BE2C (cell line): ENCODE results near the gene ADIPOR1.

Source experiments
- DNase-seq: peaks from one replicate; pipeline ENCODE4 v3.0.0-alpha.2; 2020
- H3K27me3 ChIP-seq: fragments of 250-450 bp; sonication (Bioruptor Pico); 2 replicates; pipeline ENCODE4 v1.5.1; 2020; ENCODE audit warnings: mild to moderate bottlenecking
- H3K36me3 ChIP-seq: fragments of 250-450 bp; sonication (Bioruptor Pico); 2 replicates; pipeline ENCODE4 v1.5.1; 2020; ENCODE audit warnings: mild to moderate bottlenecking
- H3K4me1 ChIP-seq: fragments of 250-450 bp; sonication (Bioruptor Pico); 2 replicates; pipeline ENCODE4 v1.5.1; 2020
- H3K4me3 ChIP-seq: 2 replicates; pipeline ENCODE4 v1.5.1; 2011; ENCODE audit warnings: low read depth, low read length
- H3K9me3 ChIP-seq: fragments of 250-450 bp; sonication (Bioruptor Pico); 2 replicates; pipeline ENCODE4 v1.5.1; 2020
- CTCF ChIP-seq: IDR thresholded peaks from 2 replicates; pipeline ENCODE4 v1.5.1; 2012; ENCODE audit warnings: mild to moderate bottlenecking, low read depth, low read length

The ADIPOR1 gene

GRCh38 chr1:202901555-202901954, 56.6 kb downstream of the ADIPOR1 start:
- Histone ChIP-seq H3K4me1 (no peaks in the 10 kb centered on the region), H3K9me3 (no peaks in the 10 kb centered on the region), H3K27me3 (no peaks in the 10 kb centered on the region), H3K36me3 (peaks cover 4% of the 10 kb centered on the region), H3K4me3 (no peak overlapping the region)
- no peak for TF ChIP-seq CTCF
- no peak for DNase-seq

GRCh38 chr1:202892501-202892900, 65.6 kb downstream of the ADIPOR1 start:
- H3K4me3 ChIP-seq = no peak overlapping the region
- no peaks in the 10 kb centered on the region for H3K9me3 ChIP-seq
- H3K4me1 ChIP-seq = no peaks in the 10 kb centered on the region
- H3K36me3 ChIP-seq = peaks cover 14% of the 10 kb centered on the region
- no peaks in the 10 kb centered on the region for H3K27me3 ChIP-seq
- TF ChIP-seq CTCF = no peak
- no peak for DNase-seq
